GM20000 (cell line): Measurements from ENCODE around the gene OXT.

Source experiments
- DNase-seq: peaks from one replicate; pipeline ENCODE4 v3.0.0; 2012; ENCODE audit warnings: low spot score
- CTCF ChIP-seq: IDR thresholded peaks from 2 replicates; pipeline ENCODE4 v1.5.1; 2012; ENCODE audit warnings: mild to moderate bottlenecking, control low read depth; ENCODE audit errors: extremely low read depth, missing control alignments

OXT gene

GRCh38 chr20:3119044-3119443 is 47.6 kb downstream of the OXT start:
- DNase-seq = no peak
- no peak for TF ChIP-seq CTCF

- DNase-seq = no peak
These were observed 50.0 kb downstream of the OXT start for GRCh38 chr20:3121271-3121911.

More at GRCh38 chr20:3121271-3121911, 50.0 kb downstream of the OXT start:
- no peak for TF ChIP-seq CTCF
